Activated naive CD4-positive, alpha-beta T cell treated with Interleukin-2 at 50 U/mL for 16 hours (primary cell): Measurements from ENCODE around the gene SACM1L.
A peak's percentile ranks its signal among the peaks of the same experiment; 100 is the strongest.
"Not testable (repeated sequence)": the region's sequence is repeated elsewhere in the genome, so short reads cannot be mapped to it uniquely, and the experiment has no call there.

ENCODE experiments used
- DNase-seq: peaks from one replicate; pipeline ENCODE4 v3.0.0-alpha.2; 2020

Gene SACM1L

DNA sequence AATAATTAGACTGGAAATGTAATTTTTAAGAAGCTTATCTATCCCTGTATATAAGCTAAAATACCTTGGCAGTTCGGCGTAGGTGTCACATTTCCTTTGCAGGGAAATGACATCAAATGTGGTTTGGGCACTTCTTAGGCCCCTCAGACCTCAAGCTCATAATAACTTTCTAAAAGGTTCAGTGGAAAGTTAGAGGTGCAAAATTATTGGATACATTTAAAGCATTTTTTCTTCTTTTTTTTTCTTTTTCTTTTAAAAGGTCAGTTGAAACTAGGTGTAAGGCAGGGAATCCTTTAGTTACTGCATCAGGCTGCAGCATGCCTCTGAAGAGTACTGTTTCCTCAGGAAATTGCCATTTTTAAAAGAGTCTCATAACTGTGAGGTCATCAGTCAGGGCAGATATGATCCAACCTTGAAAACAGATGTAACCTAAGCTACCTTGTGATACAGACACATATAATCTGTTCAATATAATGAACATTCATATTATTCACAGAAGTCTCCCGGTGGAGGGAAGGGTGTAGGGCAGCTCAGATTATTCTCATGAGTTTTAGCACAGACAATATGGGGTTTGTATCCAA, 4.8 kb downstream of the SACM1L start:
- DNase-seq, result peak; percentile 47

- not testable (repeated sequence) for DNase-seq
These were observed 6.0 kb downstream of the SACM1L start for GRCh38 chr3:45695166-45695565.

- DNase-seq, result no peak
These were observed 11.4 kb downstream of the SACM1L start for GRCh38 chr3:45700570-45701073.

DNA sequence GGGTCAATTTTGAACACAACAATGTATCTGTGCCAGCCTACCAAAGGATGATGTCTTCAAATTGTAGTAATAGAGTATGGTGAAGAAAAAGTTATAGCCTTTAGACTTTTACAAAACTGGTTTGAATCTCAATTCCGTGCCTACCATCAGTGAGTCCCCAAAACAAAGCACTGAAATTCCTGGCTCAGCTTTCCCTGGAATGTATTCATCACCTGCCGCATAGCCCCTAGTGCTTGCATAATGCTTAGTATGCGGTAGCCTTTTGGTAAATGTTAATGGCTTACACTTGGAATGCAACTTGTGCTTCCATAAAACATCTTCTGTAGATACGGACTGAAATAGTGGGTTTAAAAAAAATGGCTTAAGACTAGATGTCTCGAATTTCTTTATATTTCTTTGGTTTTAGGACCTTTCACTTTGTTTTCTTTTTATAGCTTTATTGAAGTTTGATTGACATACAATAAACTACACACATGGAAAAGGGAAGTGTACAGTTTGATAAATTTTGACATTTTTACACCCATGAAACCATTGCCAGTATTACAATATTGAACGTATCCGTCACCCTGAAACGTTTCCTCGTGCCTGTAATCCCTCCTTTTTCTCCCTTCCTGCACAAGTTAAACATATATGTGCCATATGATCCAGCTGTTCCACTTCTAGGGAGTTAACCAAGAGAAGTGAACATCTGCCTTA, 12.1 kb downstream of the SACM1L start:
- no peak for DNase-seq

DNA sequence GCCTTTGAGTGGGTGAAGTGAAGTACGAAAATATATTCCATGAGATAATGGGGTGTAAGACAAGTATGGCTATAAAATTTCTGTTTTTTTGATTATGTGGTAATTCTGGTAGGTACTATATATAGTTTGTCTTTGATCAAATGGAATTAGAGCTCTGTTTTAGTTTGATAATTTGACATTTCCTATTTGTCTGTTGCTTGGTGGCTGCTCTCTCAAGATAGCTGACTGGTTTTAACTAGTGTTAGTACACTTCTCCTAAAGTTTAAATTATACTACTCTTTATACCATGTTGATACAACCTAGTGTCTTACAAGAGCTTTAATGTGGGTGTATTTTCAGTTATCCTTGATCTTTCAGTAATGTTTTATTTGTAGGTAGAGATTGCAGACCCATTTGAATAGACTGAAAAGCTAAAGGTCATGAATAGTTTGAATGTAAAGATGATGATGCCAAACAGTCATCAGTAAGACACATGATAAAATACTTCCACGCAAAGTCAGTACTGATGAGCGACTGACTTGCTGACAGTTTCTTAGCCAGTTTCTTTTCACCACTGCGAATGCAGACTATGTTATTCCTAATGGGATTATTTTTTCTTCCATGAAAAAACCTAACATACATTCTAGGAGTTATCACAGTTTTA, 15.2 kb downstream of the SACM1L start:
- DNase-seq, result no peak

DNA sequence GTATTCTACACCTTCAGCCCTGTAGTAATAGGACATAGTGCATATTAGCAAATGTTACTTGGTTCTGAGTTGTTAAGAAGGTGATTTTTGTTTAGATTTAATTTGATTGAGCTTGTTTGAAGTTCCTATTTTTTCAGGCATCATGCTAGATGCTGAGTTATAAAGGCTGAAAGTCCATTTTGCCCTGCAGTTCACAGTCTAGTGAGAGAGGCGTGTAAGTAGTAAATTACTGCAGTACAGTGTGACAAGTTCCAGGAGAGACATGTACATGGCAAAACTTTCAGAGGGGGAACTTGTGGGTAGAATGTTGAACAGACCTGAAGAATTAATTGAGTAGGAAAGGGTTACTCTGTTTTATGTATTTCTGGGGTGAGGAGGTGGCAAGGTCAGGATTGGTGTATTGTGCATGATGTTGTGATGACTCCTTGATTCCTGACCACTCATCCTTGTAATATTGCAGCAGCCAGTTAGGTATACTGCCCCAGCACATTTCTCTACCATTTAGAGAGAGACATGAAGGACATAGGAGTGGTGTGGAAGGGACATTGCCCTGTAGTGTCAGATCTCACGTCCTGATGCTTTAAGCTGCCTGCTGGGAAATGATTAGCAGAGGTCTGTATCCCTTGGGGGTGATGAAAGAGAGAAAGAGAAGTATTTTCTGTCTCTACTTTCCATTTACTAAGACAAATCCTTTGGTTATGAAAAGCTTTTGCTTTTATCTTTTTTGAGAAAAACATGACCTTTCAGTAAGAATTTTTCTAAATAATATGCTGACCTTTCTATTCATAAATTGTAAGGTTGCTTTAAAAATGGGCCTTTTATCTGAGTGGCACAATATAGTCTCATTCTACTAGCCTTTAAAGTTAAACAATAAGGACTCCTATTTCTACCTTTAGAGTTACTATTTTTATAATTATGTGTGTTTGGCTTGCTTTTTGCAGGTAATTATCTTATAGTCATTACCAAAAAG, 16.9 kb downstream of the SACM1L start:
- no peak for DNase-seq

DNA sequence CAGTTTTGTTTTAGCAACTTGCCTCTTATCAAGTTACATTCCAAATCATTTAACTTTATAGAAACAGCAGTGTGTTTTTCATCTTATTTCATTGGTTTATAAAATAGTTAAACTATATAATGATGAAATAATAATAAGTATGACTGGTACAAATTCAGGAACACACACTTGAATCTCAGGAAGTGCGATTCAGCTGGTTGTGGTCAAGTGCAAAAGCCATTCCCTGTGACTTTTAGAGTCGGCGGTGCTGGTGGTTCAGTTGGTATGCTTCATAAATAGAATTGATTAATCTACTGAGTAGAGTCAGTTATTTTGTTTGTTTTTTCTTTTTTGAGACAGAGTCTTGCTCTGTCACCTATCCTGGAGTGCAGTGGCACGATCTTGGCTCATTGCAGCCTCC, 22.7 kb downstream of the SACM1L start:
- no peak for DNase-seq

DNA sequence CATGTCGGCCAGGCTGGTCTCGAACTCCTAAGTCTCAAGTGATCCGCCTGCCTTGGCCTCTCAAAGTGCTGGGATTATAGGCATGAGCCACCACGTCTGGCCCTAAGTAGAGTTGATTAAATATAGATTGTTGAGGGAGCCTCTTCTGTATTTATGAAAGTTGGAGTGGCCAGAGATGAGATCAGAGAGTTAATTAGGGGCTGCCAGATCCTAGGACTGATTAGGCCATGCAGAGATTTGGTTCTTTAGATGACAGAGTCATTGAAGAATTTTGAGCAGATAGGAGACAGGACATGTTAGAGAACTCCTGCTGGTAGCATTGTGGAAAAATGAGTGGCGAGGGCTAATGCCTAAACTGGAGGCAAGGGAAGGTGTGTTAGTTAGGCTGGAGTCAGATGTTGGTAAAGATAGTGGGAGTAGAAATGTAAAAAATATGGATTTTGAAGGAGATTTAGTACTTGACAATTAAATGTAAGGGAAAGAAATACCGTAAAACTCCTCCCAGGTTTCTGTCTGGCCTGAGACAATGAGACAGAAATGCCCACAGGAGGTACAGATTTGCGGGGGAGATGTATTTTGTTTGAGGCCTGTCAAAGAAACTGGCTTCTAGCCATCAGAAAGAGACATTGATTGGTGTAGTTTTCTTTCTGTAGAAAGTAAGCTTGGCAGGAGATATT, 23.4 kb downstream of the SACM1L start:
- DNase-seq, result no peak

GRCh38 chr3:45715945-45716344, 26.7 kb downstream of the SACM1L start:
- DNase-seq, result no peak

- no peak for DNase-seq
These were observed 27.7 kb downstream of the SACM1L start for GRCh38 chr3:45716790-45717336.

- no peak for DNase-seq
These were observed 30.7 kb downstream of the SACM1L start for GRCh38 chr3:45719655-45720487.

DNA sequence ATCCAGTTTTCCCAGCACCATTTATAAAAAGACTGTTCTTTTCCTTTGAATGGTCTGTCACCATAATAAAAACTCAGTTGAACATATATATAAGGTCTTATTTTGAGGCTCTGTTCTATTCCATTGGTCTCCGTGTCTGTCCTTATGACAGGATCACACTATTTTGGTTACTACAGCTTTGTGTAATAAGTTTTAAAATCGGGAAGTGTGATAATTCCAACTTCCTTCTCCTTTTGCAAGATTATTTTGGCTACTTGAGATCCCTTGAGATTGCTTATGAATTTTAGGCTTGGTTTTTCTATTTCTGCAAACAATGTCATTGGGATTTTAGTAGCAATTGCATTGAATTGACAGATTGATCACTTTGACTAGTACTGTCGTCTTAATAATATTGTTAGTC, 35.7 kb downstream of the SACM1L start:
- no peak for DNase-seq

DNA sequence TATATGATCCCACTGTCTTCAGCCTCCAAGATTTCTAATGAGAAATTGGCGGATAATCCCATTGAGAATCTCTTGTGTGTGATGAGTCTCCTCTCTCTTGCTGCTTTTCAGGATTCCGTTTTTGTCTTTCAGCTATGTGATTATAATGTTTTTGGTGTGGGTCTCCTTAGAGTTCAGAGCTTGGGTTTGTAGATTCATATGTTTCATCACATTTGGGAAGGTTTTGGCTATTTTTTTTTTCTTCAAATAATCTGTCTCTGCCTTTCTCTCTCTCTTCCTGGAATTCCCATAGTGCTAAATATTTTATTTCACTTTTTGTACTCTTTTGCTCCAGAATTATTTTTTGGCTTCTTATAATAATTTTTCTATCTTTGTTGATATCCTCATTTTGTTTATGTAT, 40.4 kb downstream of the SACM1L start:
- no peak for DNase-seq

DNA sequence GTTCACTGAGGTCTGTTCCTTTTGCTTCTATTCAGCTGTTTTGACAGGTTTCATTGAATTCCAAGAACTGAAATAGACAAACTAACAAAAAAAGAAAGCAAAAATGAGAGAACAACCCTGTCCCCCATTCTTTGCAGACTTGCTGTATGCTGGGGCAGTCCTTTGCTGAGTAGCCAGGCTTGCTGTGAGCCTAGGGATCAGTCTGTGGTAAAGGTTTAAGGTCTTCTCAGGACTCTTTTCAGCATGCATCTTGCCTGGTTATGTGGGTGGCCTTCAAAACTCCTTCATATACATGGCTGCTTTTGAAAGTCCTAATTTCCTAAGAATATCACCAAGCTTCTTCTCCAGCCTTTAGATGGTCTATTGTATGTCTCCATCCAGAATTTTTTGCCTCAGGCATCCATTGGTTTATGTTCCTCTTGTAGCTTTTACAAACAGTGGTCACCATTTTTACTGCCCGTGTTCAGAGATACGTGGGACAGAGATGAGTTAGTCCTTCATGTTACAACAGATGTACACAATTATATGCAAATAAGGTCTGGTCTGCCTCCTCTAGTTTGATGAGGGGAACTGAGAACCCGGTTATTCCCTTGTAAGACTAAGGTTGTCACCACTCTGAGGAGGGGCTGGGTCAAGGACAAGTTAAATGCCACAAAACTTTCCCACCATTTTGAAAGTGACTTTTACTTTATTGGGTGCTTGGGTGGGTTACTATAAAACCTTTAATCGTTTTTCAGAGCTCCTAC, 41.4 kb downstream of the SACM1L start:
- DNase-seq, result no peak

GRCh38 chr3:45736707-45737106, 47.5 kb downstream of the SACM1L start:
- DNase-seq, result no peak

GRCh38 chr3:45737234-45737633, 48.0 kb downstream of the SACM1L start:
- DNase-seq, result no peak

GRCh38 chr3:45739991-45740390, 50.8 kb downstream of the SACM1L start:
- DNase-seq, result no peak

GRCh38 chr3:45741247-45741646, 52.1 kb downstream of the SACM1L start:
- DNase-seq, result no peak

GRCh38 chr3:45741742-45742460, 52.7 kb downstream of the SACM1L start:
- no peak for DNase-seq
